A549 (cell line): ENCODE results near the gene GHR. TPM values are rescaled to one million over a fixed set of nuclear protein-coding genes. Genes with fewer than 3 reads are reported as not detected.
"Not testable (repeated sequence)": the region's sequence is repeated elsewhere in the genome, so short reads cannot be mapped to it uniquely, and the experiment has no call there.

Experiments
- ATAC-seq, 2 experiments: fragments of 200-7000 bp in 1 of 2; fragments of >200 bp in 1 of 2; cut with Nextera tagmentation in 1 of 2; cut with Tn5 transposase in 1 of 2; 3 replicates each; pipeline versions ENCODE4 v1.8.0 to v1.9.1; 2018 to 2020; ENCODE audit warnings: mild to moderate bottlenecking in 1 of 2, moderate library complexity in 1 of 2
- CTCF ChIA-PET: fragments of 300-600 bp; sonication (Branson Sonifier 250); formaldehyde crosslinking; extraction: SDS; loops from one replicate; lab custom pipeline; 2021; ENCODE audit warnings: antibody characterized with exemption, inconsistent platforms; lab: Yijun Ruan, JAX
- POLR2A ChIA-PET: fragments of 350-600 bp; formaldehyde crosslinking; extraction: SDS; loops from one replicate; lab custom pipeline; 2021; ENCODE audit warnings: antibody characterized with exemption, inconsistent platforms; lab: Yijun Ruan, JAX
- DNase-seq, 2 experiments: peaks; one replicate each; pipeline versions ENCODE4 v3.0.0 to v3.0.0-alpha.2; 2011 to 2016; ENCODE audit warnings: low read depth in 1 of 2, low spot score in 1 of 2
- FAIRE-seq: peaks from 2 replicates; lab custom pipeline; 2011; peaks lifted over from hg19 to GRCh38; lab: Jason Lieb, UNC
- H3K27ac ChIP-seq, 2 experiments: fragments of >200 bp; sonication (Bioruptor Twin); formaldehyde crosslinking; 3 replicates each; pipeline ENCODE4 v1.5.1; 2016 to 2017
- H3K4me1 ChIP-seq: fragments of >200 bp; sonication (Bioruptor Twin); formaldehyde crosslinking; 3 replicates; pipeline ENCODE4 v1.6.1; 2016
- H3K4me2 ChIP-seq: fragments of >200 bp; sonication (Bioruptor Twin); formaldehyde crosslinking; 3 replicates; pipeline ENCODE4 v1.6.1; 2016
- H3K4me3 ChIP-seq: fragments of >200 bp; sonication (Bioruptor Twin); formaldehyde crosslinking; 3 replicates; pipeline ENCODE4 v1.5.1; 2016
- H3K9me3 ChIP-seq: fragments of >200 bp; sonication (Bioruptor Twin); formaldehyde crosslinking; 3 replicates; pipeline ENCODE4 v1.6.1; 2016
- BHLHE40 ChIP-seq: IDR thresholded peaks from 2 replicates; pipeline ENCODE4 v1.6.1; 2012; ENCODE audit warnings: low read depth, low read length, inconsistent platforms
- CHD2 ChIP-seq: fragments of 150-350 bp; IDR thresholded peaks from 2 replicates; pipeline ENCODE4 v1.6.1; 2014; ENCODE audit warnings: low read length; ENCODE audit not compliant: partially characterized antibody
- CHD4 ChIP-seq: fragments of 200-600 bp; sonication (generic); IDR thresholded peaks from 2 replicates; pipeline ENCODE4 v1.6.1; 2016; ENCODE audit warnings: antibody characterized with exemption, mild to moderate bottlenecking, borderline replicate concordance
- E2F6 ChIP-seq: IDR thresholded peaks from 2 replicates; pipeline ENCODE4 v1.6.1; 2012; ENCODE audit warnings: low read depth, borderline replicate concordance
- FOSB ChIP-seq: fragments of 250-450 bp; sonication (Bioruptor Pico); IDR thresholded peaks from 2 replicates; pipeline ENCODE4 v1.5.0; 2020; ENCODE audit warnings: mild to moderate bottlenecking, moderate library complexity
- FOSL2 ChIP-seq, 2 experiments: fragments of 450-650 bp in 1 of 2; fragments of >200 bp in 1 of 2; sonication (Bioruptor Twin) in 1 of 2; formaldehyde crosslinking; IDR thresholded peaks; 2 replicates each; pipeline versions ENCODE4 v1.5.0 to v1.6.1; 2016 to 2020; ENCODE audit warnings: mild to moderate bottlenecking in 1 of 2, moderate library complexity in 1 of 2
- FOXS1 ChIP-seq: fragments of 250-450 bp; sonication (Bioruptor Pico); IDR thresholded peaks from 2 replicates; pipeline ENCODE4 v1.5.0; 2020; ENCODE audit warnings: mild to moderate bottlenecking, moderate library complexity
- GATA3 ChIP-seq: IDR thresholded peaks from 2 replicates; pipeline ENCODE4 v1.6.1; 2012; ENCODE audit warnings: borderline replicate concordance
- HEYL ChIP-seq: fragments of 250-450 bp; sonication (Bioruptor Pico); IDR thresholded peaks from 2 replicates; pipeline ENCODE4 v1.8.0; 2021; ENCODE audit warnings: mild to moderate bottlenecking, moderate library complexity
- HMGXB4 ChIP-seq: fragments of 250-450 bp; sonication (Bioruptor Pico); IDR thresholded peaks from 2 replicates; pipeline ENCODE4 v1.5.0; 2021; ENCODE audit warnings: mild to moderate bottlenecking, moderate library complexity, borderline replicate concordance
- KDM1A ChIP-seq: fragments of 200-600 bp; sonication (generic); IDR thresholded peaks from 2 replicates; pipeline ENCODE4 v1.6.1; 2016; ENCODE audit warnings: low read depth, mild to moderate bottlenecking
- MAFK ChIP-seq: fragments of 450-650 bp; IDR thresholded peaks from 2 replicates; pipeline ENCODE4 v1.6.1; 2014; ENCODE audit not compliant: partially characterized antibody
- NFE2L2 ChIP-seq: fragments of 150-350 bp; conservative IDR thresholded peaks from 2 replicates; pipeline ENCODE4 v1.6.1; 2014; ENCODE audit warnings: low read length
- NPAS2 ChIP-seq: fragments of 250-450 bp; sonication (Bioruptor Pico); IDR thresholded peaks from 2 replicates; pipeline ENCODE4 v1.8.0; 2022; ENCODE audit warnings: mild to moderate bottlenecking, moderate library complexity, borderline replicate concordance
- RARB ChIP-seq: fragments of 250-450 bp; sonication (Bioruptor Pico); IDR thresholded peaks from 2 replicates; pipeline ENCODE4 v1.8.0; 2021; ENCODE audit warnings: mild to moderate bottlenecking, moderate library complexity
- REST ChIP-seq: fragments of 200-600 bp; sonication (generic); IDR thresholded peaks from 2 replicates; pipeline ENCODE4 v1.6.1; 2016; ENCODE audit warnings: antibody characterized with exemption, mild to moderate bottlenecking, moderate library complexity
- RFX5 ChIP-seq: fragments of 450-650 bp; IDR thresholded peaks from 2 replicates; pipeline ENCODE4 v1.7.1; 2014; ENCODE audit warnings: antibody characterized with exemption, mild to moderate bottlenecking, moderate library complexity
- RNF2 ChIP-seq: fragments of 200-600 bp; sonication (generic); IDR thresholded peaks from 2 replicates; pipeline ENCODE4 v1.6.1; 2016; ENCODE audit warnings: low read depth, mild to moderate bottlenecking, antibody characterized with exemption, moderate library complexity, borderline replicate concordance
- SMC3 ChIP-seq: fragments of >200 bp; sonication (Bioruptor Twin); formaldehyde crosslinking; IDR thresholded peaks from 3 replicates; pipeline ENCODE4 v1.6.1; 2018; ENCODE audit warnings: inconsistent platforms
- TP53 ChIP-seq: fragments of 250-450 bp; sonication (Bioruptor Pico); IDR thresholded peaks from 2 replicates; pipeline ENCODE4 v1.5.0; 2021; ENCODE audit warnings: mild to moderate bottlenecking, moderate library complexity
- ZC3H11A ChIP-seq: fragments of 450-650 bp; IDR thresholded peaks from 2 replicates; pipeline ENCODE4 v1.6.1; 2014; ENCODE audit warnings: antibody characterized with exemption, mild to moderate bottlenecking
- ZFP36 ChIP-seq: fragments of 450-650 bp; IDR thresholded peaks from 2 replicates; pipeline ENCODE4 v1.6.1; 2014; ENCODE audit warnings: borderline replicate concordance; ENCODE audit not compliant: partially characterized antibody
- WGBS: methylation state at CpG from one replicate; pipeline ENCODE4 v1.1.6; 2017; ENCODE audit errors: missing lambda C conversion rate; 5-methylcytosine and 5-hydroxymethylcytosine counted together
- polyA plus RNA-seq, 4 experiments: library from polyadenylated mRNA; depleted of rRNA in 3 of 4; stranded (reverse); fragments of >200 nt; fragmentation: RNase III in 1 of 4; extraction: RNeasy Plus Mini Kit Qiagen cat#74134 plus additional on column Dnase treatment in 1 of 4; gene quantifications; 2 replicates in 3 of 4; 3 replicates in 1 of 4; pipeline ENCODE4 v1.2.3, GENCODE V29; 2011 to 2017

GHR gene
- polyA plus RNA-seq, 2 of the 4 experiments (the other 2 are of a cell fraction): 0.05 TPM; not detected in 1

DNA sequence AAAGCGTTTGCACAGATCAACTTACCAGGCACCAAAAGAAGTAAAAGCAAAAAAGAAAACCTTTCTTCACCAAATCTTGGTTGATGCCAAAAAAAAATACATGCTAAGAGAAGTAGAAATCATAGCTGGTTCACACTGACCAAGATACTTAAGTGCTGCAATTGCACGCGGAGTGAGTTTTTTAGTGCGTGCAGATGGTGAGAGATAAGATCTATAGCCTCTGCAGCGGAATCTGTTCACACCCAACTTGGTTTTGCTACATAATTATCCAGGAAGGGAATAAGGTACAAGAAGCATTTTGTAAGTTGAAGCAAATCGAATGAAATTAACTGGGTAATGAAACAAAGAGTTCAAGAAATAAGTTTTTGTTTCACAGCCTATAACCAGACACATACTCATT lies 297.0 kb downstream of the GHR start:
- no peak for ATAC-seq
- TF ChIP-seq HMGXB4 (CRISPR knock-in tag) (no peak), RARB (CRISPR knock-in tag) (no peak), ZC3H11A (no peak), TP53 (CRISPR knock-in tag) (no peak), SMC3 (no peak), RFX5 (no peak), E2F6 (no peak), BHLHE40 (no peak), REST (no peak), MAFK (no peak), KDM1A (no peak), HEYL (CRISPR knock-in tag) (no peak), NFE2L2 (no peak), CHD2 (no peak), FOSB (CRISPR knock-in tag) (no peak), ZFP36 (no peak), FOXS1 (CRISPR knock-in tag) (no peak)
- Histone ChIP-seq H3K4me1 (no peaks in the 10 kb centered on the region), H3K4me3 (no peak overlapping the region), H3K9me3 (no peaks in the 10 kb centered on the region), H3K4me2 (no peak overlapping the region), H3K27ac (no peak overlapping the region)
- POLR2A ChIA-PET: no interaction called here
- CTCF ChIA-PET: no interaction called here
- WGBS: 34% methylated on average over 6 of the region's 6 CpGs
- no peak for DNase-seq
- FAIRE-seq: no peak

DNA sequence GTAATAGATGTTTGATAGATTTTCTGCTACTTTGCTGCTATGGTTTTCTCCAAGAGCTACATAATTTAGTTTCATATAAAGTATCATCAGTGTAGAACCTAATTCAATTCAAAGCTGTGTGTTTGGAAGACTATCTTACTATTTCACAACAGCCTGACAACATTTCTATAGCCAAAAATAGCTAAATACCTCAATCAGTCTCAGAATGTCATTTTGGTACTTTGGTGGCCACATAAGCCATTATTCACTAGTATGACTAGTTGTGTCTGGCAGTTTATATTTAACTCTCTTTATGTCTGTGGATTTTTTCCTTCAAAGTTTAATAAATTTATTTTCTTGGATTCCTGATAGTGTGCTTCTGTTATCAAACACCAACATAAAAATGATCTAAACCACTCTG lies 298.2 kb downstream of the GHR start:
- no peak overlapping the region for H3K4me2 ChIP-seq
- ChIA-PET CTCF (no interaction called here), POLR2A (no interaction called here)
- no peak overlapping the region for H3K4me3 ChIP-seq
- ATAC-seq: no peak
- TF ChIP-seq CHD4: no peak
- no peak for TF ChIP-seq RNF2
- TF ChIP-seq REST: no peak
- no peak for TF ChIP-seq FOSL2 (IDR thresholded peaks at IDR 0.05)
- no peak for TF ChIP-seq FOSL2 (CRISPR knock-in tag; IDR thresholded peaks at IDR 0.05)
- TF ChIP-seq NPAS2: no peak
- TF ChIP-seq GATA3: no peak
- H3K4me1 ChIP-seq: no peaks in the 10 kb centered on the region
- no peak for FAIRE-seq
- no peak for DNase-seq
- no peaks in the 10 kb centered on the region for H3K9me3 ChIP-seq
- H3K27ac ChIP-seq: no peak overlapping the region

DNA sequence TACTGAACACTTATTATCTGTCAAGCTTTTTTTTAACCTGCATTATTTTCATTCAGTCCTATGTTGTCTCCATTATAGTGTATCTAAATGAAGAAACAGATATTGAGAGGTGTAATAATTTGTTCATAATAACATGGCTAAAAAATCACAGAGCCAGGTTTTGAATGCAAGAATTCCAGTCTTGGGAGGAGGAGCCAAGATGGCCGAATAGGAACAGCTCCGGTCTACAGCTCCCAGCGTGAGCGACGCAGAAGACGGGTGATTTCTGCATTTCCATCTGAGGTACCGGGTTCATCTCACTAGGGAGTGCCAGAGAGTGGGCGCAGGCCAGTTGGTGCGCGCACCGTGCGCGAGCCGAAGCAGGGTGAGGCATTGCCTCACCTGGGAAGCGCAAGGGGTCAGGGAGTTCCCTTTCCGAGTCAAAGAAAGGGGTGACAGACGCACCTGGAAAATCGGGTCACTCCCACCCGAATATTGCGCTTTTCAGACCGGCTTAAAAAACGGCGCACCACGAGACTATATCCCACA lies 311.4 kb downstream of the GHR start:
- ATAC-seq, POLR2A ChIA-PET, H3K4me1 ChIP-seq: not testable (repeated sequence)

More for the DNA sequence above, 311.4 kb downstream of the GHR start:
- H3K27ac ChIP-seq, DNase-seq, H3K9me3 ChIP-seq, H3K4me3 ChIP-seq, H3K4me2 ChIP-seq, FAIRE-seq: not testable (repeated sequence)
- 80% methylated on average over 14 of the region's 24 CpGs for WGBS
- CTCF ChIA-PET: interaction anchor here (0.6 kb wide), 1 partner anchor 595 kb away, joined by 3 read pairs; no protein-coding TSS in a partner anchor
